PC-9 (cell line): Measurements from ENCODE around the gene MYH14. TPM values are rescaled to one million over a fixed set of nuclear protein-coding genes. Genes with fewer than 3 reads are reported as not detected.

ENCODE experiments used
- BruUV-seq: library from RNA; stranded (reverse); fragments of 400-500 nt; replicated peaks from 2 replicates; lab custom pipeline; 2021; lab: Mats Ljungman, UMichigan
- CTCF ChIA-PET: fragments of 300-600 bp; sonication (Branson Sonifier 250); formaldehyde crosslinking; loops from one replicate; lab custom pipeline; 2022; ENCODE audit warnings: antibody characterized with exemption; lab: Charles Lee
- POLR2A ChIA-PET: fragments of 300-600 bp; sonication (Branson Sonifier 250); formaldehyde crosslinking; loops from one replicate; lab custom pipeline; 2022; ENCODE audit warnings: antibody characterized with exemption; ENCODE audit not compliant: unreplicated experiment; lab: Charles Lee
- DNase-seq, 2 experiments: peaks; one replicate each; pipeline versions ENCODE4 v3.0.0 to v3.0.0-alpha.2; 2015 to 2022; ENCODE audit warnings: mixed read lengths in 1 of 2
- H2AFZ ChIP-seq: fragments of 200-600 bp; sonication (generic); 2 replicates; pipeline ENCODE4 v1.8.1; 2017; ENCODE audit warnings: antibody characterized with exemption
- H3F3A ChIP-seq: fragments of 200-600 bp; sonication (generic); 2 replicates; pipeline ENCODE4 v1.8.1; 2017; ENCODE audit warnings: antibody characterized with exemption, mild to moderate bottlenecking, low read depth; ENCODE audit not compliant: insufficient read depth
- H3K27ac ChIP-seq: fragments of 200-600 bp; sonication (generic); 2 replicates; pipeline ENCODE4 v1.6.1; 2016; ENCODE audit warnings: mixed run types
- H3K27me3 ChIP-seq: fragments of 200-600 bp; sonication (generic); 2 replicates; pipeline ENCODE4 v1.6.1; 2016; ENCODE audit warnings: low read depth, mixed run types; ENCODE audit not compliant: insufficient read depth
- H3K36me3 ChIP-seq: fragments of 200-600 bp; sonication (generic); 2 replicates; pipeline ENCODE4 v1.6.1; 2016; ENCODE audit warnings: low read depth, mixed run types
- H3K4me1 ChIP-seq: fragments of 200-600 bp; sonication (generic); replicated peaks from 2 replicates; pipeline ENCODE4 v1.6.1; 2016; ENCODE audit warnings: mixed run types; ENCODE audit not compliant: insufficient read depth
- H3K4me2 ChIP-seq: fragments of 200-600 bp; sonication (generic); 2 replicates; pipeline ENCODE4 v1.6.1; 2017; ENCODE audit warnings: mixed run types
- H3K4me3 ChIP-seq: fragments of 200-600 bp; sonication (generic); 2 replicates; pipeline ENCODE4 v1.6.1; 2016; ENCODE audit warnings: mixed run types
- H3K79me2 ChIP-seq: fragments of 200-600 bp; sonication (generic); 2 replicates; pipeline ENCODE4 v1.6.1; 2017; ENCODE audit warnings: low read depth, mixed run types
- H3K9me2 ChIP-seq: fragments of 200-600 bp; sonication (generic); 2 replicates; pipeline ENCODE4 v1.8.1; 2017; ENCODE audit warnings: mild to moderate bottlenecking; ENCODE audit not compliant: insufficient read depth
- H3K9me3 ChIP-seq: fragments of 200-600 bp; sonication (generic); 2 replicates; pipeline ENCODE4 v1.8.1; 2016; ENCODE audit warnings: low read depth; ENCODE audit not compliant: insufficient read depth
- H4K20me1 ChIP-seq: fragments of 200-600 bp; sonication (generic); 2 replicates; pipeline ENCODE4 v1.8.1; 2017; ENCODE audit not compliant: insufficient read depth
- CTCF ChIP-seq: fragments of 200-600 bp; sonication (generic); conservative IDR thresholded peaks from 2 replicates; pipeline ENCODE4 v1.6.1; 2017; ENCODE audit warnings: mixed run types, antibody characterized with exemption, mild to moderate bottlenecking, moderate library complexity
- EZH2 ChIP-seq: fragments of 200-600 bp; sonication (generic); IDR thresholded peaks from 2 replicates; pipeline ENCODE4 v1.8.0; 2017; ENCODE audit warnings: antibody characterized with exemption, low read depth
- intact Hi-C: fragments of 100-400 bp; cut with micrococcal nuclease; formaldehyde crosslinking; loops from one replicate; pipeline ENCODE4 v1.10.0; 2022; ENCODE audit not compliant: unreplicated experiment
- total RNA-seq: library from RNA; stranded (reverse); gene quantifications from 2 replicates; pipeline ENCODE4 v1.2.3, GENCODE V29; 2021

Gene MYH14
- total RNA-seq, 1 experiment from 2014 or later: 115 TPM

- H3F3A ChIP-seq: peaks cover 10% of the 10 kb centered on the region; the same call in 1 of the 2 replicates
- BruUV-seq: no TSS peak
- H3K4me2 ChIP-seq: no peak overlapping the region
- H3K4me1 ChIP-seq: 0 out of 2 replicates have a peak, but pooled peaks cover 3% of the 10 kb centered on the region
- no peak overlapping the region for H3K4me3 ChIP-seq
- H3K79me2 ChIP-seq: no peaks in the 10 kb centered on the region
- no peaks in the 10 kb centered on the region for H3K9me3 ChIP-seq
- CTCF ChIA-PET: interaction anchor here (0.7 to 0.9 kb wide), 2 partner anchors 75 to 109 kb away, joined by 5 to 13 read pairs; no protein-coding TSS in a partner anchor
- no peak overlapping the region for H2AFZ ChIP-seq
- no peaks in the 10 kb centered on the region for H3K9me2 ChIP-seq
- intact Hi-C loops: no loop called here
- H4K20me1 ChIP-seq: peaks cover 6% of the 10 kb centered on the region; the same call in 1 of the 2 replicates
- POLR2A ChIA-PET: interaction anchor here (0.7 kb wide), 1 partner anchor 21 kb away, joined by 3 read pairs; no protein-coding TSS in a partner anchor
- no peaks in the 10 kb centered on the region for H3K27me3 ChIP-seq
- no peak for TF ChIP-seq CTCF
- no peak for TF ChIP-seq EZH2
- DNase-seq: no peak
- H3K36me3 ChIP-seq: no peaks in the 10 kb centered on the region
- H3K27ac ChIP-seq: no peak overlapping the region
Observed at GRCh38 chr19:50311723-50312635, 108.6 kb downstream of the MYH14 start.

DNA sequence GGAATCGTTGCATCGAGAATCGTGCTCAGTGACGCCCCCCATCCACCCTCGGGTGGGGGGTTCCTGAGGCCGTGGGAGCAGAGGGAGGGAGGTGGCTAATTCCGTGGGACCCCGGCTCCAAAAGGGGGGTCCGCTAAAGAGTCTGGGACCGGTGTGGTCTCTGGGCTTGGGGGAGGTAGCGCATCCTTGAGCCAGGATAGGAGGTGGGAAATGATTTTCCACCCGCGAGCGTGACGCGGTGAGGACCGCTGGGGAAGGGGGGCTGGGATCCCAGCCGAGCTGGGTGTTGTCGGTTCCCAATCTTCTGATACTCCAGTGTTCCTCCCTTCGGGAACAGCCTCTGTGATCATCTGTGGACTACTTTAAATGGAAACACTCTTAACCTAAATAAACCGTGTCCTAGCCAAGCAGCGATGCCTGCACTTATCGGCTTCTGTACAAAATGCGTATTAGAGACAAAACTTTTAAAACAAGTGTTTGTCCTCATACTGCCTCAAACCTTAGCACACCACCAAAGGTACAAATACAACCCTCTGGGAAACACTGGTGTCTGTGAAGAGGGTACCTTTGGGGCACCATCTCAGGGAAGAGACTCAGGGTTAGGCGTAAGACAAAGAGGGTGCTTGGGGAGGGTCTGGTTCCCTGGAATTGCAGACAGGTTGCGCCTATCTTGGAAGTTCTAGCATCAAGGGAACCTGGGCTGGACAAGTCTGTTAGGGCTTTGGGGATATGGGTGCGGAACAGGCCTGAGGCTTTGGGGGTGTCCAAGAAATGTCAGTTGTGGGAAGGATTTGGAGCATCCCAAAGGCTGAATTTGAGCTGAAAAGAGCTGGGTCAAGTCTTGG lies 109.8 kb downstream of the MYH14 start:
- H3K9me3 ChIP-seq: no peaks in the 10 kb centered on the region
- no peaks in the 10 kb centered on the region for H3K9me2 ChIP-seq
- no TSS peak for BruUV-seq
- no peak overlapping the region for H3K27ac ChIP-seq
- no peak overlapping the region for H3K4me2 ChIP-seq
- CTCF ChIA-PET: no interaction called here
- peaks cover 6% of the 10 kb centered on the region; the same call in 1 of the 2 replicates for H4K20me1 ChIP-seq
- intact Hi-C loops: no loop called here
- POLR2A ChIA-PET: interaction anchor here (0.6 to 1.0 kb wide), 3 partner anchors 12 to 1020 kb away, joined by 3 to 19 read pairs (median 3); partner anchors contain the start of gene KCNC3
- H3K4me3 ChIP-seq: no peak overlapping the region
- peaks cover 10% of the 10 kb centered on the region; the same call in 1 of the 2 replicates for H3F3A ChIP-seq
- no peaks in the 10 kb centered on the region for H3K36me3 ChIP-seq
- H2AFZ ChIP-seq: no peak overlapping the region
- H3K4me1 ChIP-seq: 0 out of 2 replicates have a peak, but pooled peaks cover 3% of the 10 kb centered on the region
- H3K79me2 ChIP-seq: no peaks in the 10 kb centered on the region
- no peak for DNase-seq
- no peaks in the 10 kb centered on the region for H3K27me3 ChIP-seq
- TF ChIP-seq CTCF (no peak), EZH2 (no peak)
